Measurements from ENCODE around the gene ELF2.
"Not testable (repeated sequence)": the region's sequence is repeated elsewhere in the genome, so short reads cannot be mapped to it uniquely, and the experiment has no call there.

ELF2 gene

GRCh38 chr4:139177869-139178619 is 1.0 kb upstream of the ELF2 start:
- peak; percentile 92 for DNase-seq

- DNase-seq: peak; percentile 80
Observed at GRCh38 chr4:139176302-139177048, 543 bp downstream of the ELF2 start.

DNA sequence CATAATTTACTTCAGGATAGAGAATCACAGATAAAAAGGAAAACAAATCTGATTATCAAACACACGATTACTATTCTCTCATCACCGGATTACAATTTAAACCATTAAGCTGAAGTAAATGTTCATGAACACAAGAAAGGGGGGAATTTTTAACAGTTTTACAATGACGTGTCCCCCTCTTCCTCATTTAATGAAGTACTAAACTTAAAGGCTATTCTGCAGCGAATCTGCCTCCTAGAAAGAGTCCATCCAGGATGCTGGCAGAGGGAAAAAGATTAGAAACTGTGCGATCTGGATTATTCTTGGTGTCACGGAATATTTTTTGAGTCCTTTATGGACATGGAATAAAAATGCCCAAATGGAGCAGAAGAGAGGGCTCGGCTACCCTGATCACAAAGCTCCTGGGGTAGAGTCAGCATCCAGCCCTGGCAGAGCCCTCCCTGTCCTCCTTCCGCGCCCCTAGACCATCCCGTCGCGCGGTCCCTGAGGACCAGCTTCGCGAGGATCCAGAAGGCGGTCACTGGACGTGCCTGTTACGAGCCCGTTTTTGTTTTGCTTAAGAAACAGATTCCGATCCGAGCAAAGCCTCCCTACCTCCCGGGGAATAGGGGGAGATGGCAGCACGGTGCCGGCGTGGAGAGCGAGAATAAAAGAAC is 1.2 kb downstream of the ELF2 start:
- peak; percentile 57 for DNase-seq

GRCh38 chr4:139171876-139172691 is 4.9 kb downstream of the ELF2 start:
- no peak for DNase-seq

GRCh38 chr4:139170932-139171331 is 6.1 kb downstream of the ELF2 start:
- DNase-seq: no peak

DNA sequence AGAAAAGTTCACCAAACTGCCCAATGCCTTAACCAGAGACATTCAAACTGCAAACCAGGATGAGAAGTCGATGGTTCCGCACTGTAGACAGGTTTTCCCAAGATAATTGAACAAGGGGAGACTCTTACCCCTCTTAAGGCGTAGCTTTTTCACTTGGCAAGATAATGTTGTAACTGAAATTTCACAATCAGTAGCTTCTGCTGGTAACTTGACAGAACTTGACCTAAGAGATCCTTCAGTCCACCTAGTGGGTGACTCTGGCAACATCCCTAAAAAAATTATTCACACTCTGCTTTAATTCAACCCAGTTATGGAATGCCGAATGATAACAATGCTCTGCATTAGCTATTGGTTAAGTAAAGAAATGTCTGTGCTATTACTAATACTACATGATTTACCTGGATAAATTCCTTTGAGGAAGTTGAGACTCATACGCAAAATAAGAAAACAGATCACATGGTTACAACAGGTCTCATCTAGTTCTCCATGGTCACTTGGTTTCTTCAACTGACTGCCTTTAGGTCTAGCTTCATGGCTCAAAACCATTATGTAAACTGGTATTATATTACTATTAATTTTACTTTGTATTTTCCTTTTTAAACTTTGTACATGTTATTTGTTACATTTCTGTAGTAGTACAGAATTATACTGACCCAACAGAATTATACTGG is 9.1 kb downstream of the ELF2 start:
- no peak for DNase-seq

DNA sequence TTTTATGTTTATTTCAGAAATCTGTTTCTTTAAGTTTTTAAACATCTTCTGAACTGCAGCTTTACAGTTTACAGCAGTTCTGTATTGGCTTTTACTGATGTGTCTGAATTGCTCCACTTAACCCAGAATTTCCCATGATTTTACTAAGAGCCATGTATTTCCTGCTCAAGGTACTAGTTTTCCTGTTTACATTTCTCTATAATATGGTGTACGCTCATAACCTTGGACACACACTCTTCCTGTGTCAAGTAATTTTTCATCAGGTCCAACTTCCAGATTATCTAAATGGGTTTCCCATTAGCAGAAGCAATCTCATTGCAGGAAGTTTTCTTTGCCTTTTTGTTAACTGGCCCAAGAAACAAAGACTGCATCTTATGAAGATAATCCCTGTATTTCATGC is 12.3 kb downstream of the ELF2 start:
- no peak for DNase-seq

GRCh38 chr4:139163806-139164206 is 13.2 kb downstream of the ELF2 start:
- no peak for DNase-seq

GRCh38 chr4:139157977-139158376 is 19.0 kb downstream of the ELF2 start:
- not testable (repeated sequence) for DNase-seq

DNA sequence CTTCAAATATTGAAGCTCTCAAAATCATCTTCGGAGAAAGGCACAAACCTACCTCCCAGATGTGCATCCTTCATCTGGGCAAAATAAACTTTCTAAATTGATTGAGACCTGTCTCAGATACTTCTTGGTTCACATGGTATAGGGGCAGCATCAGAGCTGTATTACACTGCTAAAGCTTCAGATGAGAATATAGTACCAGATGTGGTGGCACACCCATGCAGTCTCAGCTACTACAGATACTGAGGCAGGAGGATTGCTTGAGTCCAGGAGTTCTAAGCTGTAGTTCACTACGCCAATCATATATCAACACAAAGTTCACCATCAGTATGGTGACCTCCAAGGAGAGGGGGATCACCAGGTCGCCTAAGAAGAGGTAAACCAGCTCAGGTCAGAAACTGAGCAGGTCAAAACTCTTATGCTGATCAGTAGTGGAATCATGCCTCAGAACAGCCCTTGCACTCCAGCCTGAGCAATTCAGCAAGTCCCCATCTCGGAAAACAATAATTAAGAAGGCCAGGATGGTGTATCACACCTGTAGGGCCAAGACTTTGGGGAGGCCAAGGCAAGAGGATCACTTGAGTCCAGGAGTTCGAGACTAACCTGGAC is 22.0 kb downstream of the ELF2 start:
- DNase-seq: no peak

GRCh38 chr4:139154538-139154937 is 22.5 kb downstream of the ELF2 start:
- DNase-seq: no peak

GRCh38 chr4:139154134-139154421 is 22.9 kb downstream of the ELF2 start:
- no peak for DNase-seq

DNA sequence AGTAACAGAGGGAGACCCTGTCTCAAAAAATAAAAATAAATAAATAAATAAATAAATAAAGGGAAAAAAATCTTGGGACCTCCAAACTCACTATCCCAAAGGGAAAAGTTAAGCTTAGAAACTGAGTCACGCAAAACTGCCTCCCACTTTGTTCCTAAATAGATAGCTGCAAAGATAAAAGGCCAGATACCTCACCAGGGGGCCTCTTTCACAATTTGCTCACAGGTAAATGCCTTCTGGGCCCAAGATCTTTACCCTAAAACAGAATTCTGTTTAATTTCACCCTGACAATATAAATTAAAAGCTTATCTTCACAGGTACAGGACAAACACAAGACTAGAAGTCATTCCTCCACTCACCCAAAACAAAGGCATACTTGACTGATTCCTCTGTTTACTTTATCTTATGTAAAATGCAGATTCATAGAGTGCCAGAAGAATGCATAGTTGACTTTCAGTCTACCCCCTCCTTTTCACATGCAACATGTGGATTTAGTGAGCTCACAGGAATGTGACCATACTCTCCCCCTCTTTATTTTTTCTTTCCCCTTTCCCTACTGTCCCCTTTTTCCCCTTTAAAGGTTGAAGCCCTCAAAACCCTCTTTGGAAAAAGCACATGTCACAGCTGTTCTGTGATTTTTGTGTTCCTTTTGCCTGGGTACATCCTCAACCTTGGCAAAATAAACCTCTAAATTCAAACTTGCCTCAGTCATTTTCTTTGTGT is 23.4 kb downstream of the ELF2 start:
- no peak for DNase-seq

- no peak for DNase-seq
Observed at GRCh38 chr4:139152249-139152648, 24.8 kb downstream of the ELF2 start.

GRCh38 chr4:139146926-139147629 is 29.9 kb downstream of the ELF2 start:
- no peak for DNase-seq

DNA sequence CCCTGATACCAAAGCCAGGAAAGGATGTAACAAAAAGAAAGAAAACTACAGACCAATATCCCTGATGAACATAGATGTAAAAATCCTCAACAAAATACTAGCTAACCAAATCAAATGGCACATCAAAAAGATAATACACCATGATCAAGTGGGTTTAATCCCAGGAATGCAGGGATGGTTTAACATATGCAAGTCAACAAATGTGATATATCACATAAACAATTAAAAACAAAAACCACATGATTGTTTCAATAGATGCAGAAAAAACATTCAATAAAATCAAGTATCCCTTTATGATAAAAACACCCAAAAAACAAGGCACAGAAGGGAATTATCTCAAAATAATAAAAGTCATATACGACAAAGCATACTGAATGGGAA is 31.5 kb downstream of the ELF2 start:
- DNase-seq: no peak

DNA sequence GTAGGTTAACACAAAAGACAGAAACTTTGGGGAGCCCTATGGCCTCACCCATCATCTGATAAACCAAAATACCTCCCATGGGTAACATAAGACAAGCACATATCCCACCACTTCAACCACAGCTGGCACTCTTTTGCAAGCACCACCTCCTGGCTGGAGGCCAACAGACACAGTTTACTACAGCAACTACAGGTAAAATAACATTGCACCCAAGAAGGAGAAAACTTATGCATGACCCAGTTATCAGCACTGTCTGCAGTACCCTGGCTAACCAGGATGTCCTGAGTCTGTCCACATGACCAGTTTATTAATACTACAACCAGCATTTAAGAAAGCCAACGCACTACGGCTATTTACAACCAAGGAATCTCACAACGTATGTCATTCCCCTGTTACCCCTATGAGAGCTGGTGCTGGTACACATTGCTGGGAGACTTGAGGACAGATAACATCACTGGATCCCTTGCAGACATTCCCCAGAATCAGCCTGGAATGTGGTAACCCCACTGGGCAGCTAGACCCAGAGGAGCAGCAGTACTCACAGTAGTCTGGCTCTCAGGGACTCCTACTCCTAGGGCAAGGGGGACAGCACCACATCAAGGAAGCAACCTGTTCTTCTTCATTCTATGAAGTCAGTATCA is 32.0 kb downstream of the ELF2 start:
- no peak for DNase-seq

- no peak for DNase-seq
Observed at GRCh38 chr4:139144161-139144859, 32.7 kb downstream of the ELF2 start.

DNA sequence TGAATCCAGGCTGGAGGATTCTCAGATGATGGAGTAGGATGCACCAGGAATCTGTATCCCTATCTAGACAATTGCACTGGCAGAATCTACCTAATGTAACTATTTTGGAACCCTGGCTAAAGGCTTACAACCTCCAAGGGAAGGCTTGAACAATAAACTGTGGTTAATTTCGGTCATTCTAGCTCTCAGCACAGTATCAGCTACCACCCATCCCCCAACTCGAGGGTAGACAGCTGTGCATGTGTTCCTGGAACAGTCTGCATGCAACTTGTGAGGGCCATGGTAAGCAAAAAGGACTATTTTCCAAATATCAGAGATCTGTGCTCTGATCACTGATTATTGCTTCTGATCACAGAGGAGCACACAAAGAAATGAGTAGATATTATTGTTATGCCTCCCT is 34.0 kb downstream of the ELF2 start:
- DNase-seq: no peak

DNA sequence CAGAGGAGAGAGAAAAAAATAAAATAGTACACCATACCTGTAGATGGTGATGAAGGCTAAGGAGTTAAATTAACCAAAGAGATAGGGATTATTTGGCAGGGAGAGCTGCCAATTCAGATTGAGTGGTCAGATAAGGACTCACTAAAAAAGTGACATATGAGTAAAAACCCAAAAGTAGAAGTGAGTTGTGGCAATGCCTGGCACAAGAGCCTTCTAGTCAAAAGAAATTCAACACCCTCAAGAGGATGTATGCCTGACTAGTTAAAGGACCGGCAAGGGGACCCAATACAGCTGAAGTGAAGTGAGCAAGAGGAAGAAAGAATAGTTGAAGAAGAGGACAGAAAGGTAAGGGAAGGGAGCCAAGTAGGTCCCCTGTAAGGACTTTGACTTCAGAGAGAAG is 34.9 kb downstream of the ELF2 start:
- no peak for DNase-seq
